GM18498 (cell line): ENCODE data around the gene WWC2.
"Not testable (repeated sequence)": the region's sequence is repeated elsewhere in the genome, so short reads cannot be mapped to it uniquely, and the experiment has no call there.

ENCODE experiments used
- ATAC-seq: cut with Tn5 transposase; IDR thresholded peaks from one replicate; pipeline ENCODE4 v1.9.1; 2021; ENCODE audit warnings: mild to moderate bottlenecking, moderate library complexity; ENCODE audit not compliant: unreplicated experiment

WWC2 gene

GRCh38 chr4:183139972-183140570 is 41.0 kb downstream of the WWC2 start:
- no peak for ATAC-seq

DNA sequence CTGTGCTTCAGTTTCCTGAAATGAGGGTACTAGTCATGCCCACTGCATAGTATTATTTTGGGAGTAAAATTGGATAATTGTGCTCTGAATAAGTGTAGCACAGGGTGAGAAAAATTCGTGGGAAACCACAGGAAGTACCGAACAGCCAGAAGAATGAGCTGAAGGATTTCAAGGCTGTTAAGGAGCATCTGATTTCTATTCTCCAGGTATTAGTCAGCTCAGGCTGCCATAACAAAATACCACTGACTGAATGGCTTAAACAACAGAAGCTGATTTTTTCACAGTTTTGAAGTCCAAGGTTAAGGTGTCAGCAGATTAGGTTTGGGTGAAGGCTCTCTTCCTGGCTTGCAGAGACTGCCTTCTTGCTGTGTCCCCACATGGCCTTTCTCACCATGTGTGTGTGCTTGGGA is 41.9 kb downstream of the WWC2 start:
- ATAC-seq, result no peak

GRCh38 chr4:183141997-183142396 is 42.9 kb downstream of the WWC2 start:
- no peak for ATAC-seq

- ATAC-seq, result no peak
Measured at GRCh38 chr4:183142571-183143550, 43.8 kb downstream of the WWC2 start.

DNA sequence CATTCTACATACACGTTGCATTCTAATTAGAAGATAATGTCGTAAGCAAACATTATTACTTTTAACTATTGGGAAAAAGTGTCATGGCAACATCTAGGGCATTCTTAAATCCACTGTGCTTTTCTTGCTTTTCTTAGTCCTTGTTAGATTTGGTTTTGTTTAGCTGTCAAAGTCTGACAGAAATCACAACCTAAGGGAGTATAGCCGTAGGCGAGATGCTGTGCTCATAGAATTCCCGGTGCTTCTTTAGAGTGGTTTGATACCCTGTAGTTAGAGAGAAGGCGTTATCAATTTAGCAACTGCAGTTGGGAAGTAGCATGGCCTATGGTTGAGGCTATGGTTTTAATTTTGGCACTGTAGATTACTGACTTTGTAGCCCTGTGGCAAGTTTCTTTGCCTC is 45.7 kb downstream of the WWC2 start:
- ATAC-seq, result no peak

DNA sequence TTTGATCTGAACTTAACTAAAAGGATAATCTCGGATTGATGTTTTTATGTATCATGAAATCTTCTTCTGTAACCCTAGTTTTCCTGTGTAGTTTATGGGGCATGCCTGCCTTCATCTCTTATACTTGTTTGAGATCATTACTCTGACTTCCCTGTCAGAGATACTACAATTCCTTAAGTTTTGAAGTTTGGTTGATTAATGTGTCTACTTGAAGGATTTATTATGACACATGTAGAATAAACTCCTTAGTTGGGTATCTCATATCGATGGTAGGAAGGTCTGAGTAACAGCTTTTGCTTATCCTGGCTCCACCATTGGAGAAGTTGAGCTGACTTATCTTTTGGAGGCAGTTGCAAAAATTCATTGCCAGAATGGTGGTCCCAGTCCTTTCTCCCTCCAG is 46.7 kb downstream of the WWC2 start:
- ATAC-seq, result no peak

DNA sequence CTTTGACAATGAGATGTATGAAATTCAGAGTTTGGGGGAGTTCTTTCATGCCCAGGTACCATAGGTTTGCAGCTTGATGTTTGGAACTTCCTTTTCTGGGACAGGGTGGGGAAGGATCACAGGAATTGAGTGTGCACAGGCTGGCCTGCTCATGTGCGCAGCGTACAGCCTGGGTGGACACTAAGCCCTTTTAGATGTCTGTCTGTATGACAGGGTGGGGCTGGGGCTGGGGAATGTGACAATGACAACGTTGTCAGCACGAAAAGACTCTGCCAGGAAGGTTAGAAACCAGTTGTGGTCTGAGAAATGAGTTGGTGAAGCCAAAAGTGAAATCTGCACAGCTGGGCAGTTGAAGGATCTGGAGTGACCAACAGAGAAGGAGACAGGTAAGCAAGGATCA is 47.4 kb downstream of the WWC2 start:
- no peak for ATAC-seq

- no peak for ATAC-seq
Measured at GRCh38 chr4:183147196-183147595, 48.1 kb downstream of the WWC2 start.

- ATAC-seq, result no peak
Measured at GRCh38 chr4:183147983-183148382, 48.9 kb downstream of the WWC2 start.

DNA sequence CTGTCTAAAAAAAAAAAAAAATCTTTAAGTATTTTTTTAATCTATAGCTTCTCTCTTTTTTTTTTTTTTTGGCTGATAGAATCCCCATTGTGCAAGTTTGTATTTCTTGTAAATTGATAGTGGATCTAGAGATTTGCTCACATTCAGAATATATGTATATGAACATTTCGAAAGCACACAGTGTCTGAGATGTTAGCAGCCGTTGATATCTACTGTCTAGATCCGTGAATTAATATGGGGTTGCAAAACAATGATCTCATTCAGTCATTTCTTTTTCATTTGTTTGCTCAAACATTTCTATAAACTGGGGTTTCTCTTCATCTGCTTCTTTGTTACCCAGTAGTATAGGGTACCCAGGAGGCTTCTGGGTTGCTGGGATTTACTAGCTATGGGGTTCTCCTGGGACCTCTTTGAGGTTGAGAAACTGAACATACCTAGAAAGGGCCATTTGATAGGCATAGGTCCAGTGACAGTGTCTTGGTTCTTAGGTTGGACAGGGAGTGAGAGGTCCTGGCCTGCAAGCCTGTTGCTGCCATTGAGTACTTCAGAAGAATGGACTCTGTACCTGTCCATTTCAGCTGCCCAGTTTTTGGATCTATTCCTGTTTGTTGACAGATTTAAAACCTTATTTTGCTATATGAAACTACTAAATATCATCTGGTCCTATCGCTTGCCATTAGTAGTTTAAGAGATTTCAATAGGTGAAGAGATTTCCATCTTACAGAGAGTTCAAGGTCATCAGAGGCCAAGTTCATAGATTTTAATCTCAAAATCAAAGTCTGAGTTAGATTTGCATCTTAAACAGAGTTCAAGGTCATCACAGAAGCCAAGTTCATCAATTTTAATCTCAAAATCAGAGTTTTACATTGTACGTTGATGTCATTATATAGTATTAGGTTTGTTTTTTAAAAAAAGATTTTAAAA is 50.8 kb downstream of the WWC2 start:
- no peak for ATAC-seq

- ATAC-seq, result not testable (repeated sequence)
Measured at GRCh38 chr4:183150664-183151063, 51.6 kb downstream of the WWC2 start.

GRCh38 chr4:183152232-183152631 is 53.2 kb downstream of the WWC2 start:
- not testable (repeated sequence) for ATAC-seq

- no peak for ATAC-seq
Measured at GRCh38 chr4:183153190-183153916, 54.3 kb downstream of the WWC2 start.

DNA sequence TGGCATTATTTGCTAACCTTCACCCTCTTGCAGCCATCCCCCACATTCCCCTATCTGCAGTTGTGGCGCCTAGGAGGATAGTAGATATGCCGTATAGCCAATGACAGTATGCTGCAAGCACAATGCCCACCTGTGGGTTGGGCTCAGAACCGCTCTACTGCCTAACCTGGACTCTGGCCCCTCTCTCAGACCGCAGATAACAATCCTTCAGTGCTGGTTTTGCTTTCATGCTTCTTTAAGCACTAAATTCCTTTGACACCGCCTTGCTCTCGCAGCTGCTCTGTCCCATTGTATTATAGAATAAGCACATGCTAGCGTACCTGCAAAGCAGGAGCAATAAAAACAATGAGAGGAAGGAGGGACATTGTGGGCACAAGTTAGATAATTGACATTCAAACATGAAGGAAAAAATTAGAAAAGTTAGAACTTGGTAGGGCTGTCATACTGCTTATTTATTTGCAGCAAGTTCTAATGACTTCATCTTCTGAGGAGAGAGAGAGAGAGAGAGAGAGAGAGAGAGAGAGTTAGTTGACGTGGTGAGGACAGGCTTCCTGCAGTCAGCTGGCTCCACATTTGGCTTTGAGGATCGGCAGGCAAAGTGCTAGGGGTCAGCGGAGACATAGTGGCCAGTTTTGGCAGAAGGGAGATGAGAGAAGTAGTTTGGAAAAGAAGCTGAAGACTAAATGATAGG is 55.8 kb downstream of the WWC2 start:
- no peak for ATAC-seq

GRCh38 chr4:183155450-183156184 is 56.6 kb downstream of the WWC2 start:
- no peak for ATAC-seq

- no peak for ATAC-seq
Measured at GRCh38 chr4:183157215-183157614, 58.2 kb downstream of the WWC2 start.

- ATAC-seq, result no peak
Measured at GRCh38 chr4:183158062-183158461, 59.0 kb downstream of the WWC2 start.

DNA sequence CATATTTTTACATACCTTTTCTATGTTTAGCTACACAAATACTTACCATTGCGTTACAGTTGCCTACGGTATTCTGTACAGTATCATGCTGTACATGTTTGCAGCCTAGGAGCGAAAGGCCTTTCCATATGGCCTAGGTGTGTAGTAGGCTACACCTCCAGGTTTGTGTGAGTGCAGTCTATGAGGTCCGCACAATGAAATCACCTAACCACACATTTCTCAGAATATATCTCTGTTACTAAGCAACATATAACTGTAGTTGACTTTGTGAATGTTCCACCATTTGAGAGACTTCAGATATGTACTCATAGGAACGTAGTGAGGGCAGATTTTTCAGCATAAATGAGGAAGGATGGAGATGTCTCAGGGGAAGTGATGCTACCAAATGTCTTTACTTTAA is 62.6 kb downstream of the WWC2 start:
- no peak for ATAC-seq

DNA sequence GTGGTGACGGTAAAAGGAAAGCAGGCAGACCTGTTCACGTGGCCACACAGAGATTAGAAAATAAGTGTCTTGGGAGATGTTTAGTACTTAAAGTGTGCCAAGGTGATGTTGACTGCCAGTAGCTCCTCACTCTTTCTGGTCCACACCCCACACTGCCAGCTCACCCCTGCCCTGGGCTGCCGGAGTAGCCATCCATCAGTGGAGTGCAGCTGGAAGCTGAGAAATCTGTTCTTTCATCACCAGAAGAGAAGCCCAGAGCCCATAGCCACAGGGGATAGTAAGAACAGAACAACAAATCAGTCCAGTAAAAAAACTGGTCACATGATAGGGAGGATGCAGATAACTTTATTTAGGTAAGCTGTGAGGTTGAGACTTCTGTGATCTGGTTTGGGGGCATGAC is 64.1 kb downstream of the WWC2 start:
- ATAC-seq, result no peak
